GM23338 (cell line): ENCODE results near the gene SLC13A4. TPM values are rescaled to one million over a fixed set of nuclear protein-coding genes. Genes with fewer than 3 reads are reported as not detected.

Experiments
- ATAC-seq: fragments of 200-7000 bp; cut with Tn5 transposase; 3 replicates; pipeline ENCODE4 v1.9.1; 2020
- DNase-seq: peaks from one replicate; pipeline ENCODE4 v3.0.0-alpha.2; 2015; ENCODE audit warnings: low spot score
- H2AFZ ChIP-seq: fragments of 200-600 bp; sonication (generic); 2 replicates; pipeline ENCODE4 v1.8.0; 2016; ENCODE audit warnings: antibody characterized with exemption, mild to moderate bottlenecking, moderate library complexity
- H3F3A ChIP-seq: fragments of 200-600 bp; sonication (generic); replicated peaks from 2 replicates; pipeline ENCODE4 v1.8.0; 2017; ENCODE audit warnings: antibody characterized with exemption, mixed run types, low read depth
- H3K27ac ChIP-seq: fragments of 200-600 bp; sonication (generic); 2 replicates; pipeline ENCODE4 v1.6.1; 2016; ENCODE audit warnings: low read depth
- H3K27me3 ChIP-seq: fragments of 200-600 bp; sonication (generic); 2 replicates; pipeline ENCODE4 v1.8.0; 2016; ENCODE audit warnings: mild to moderate bottlenecking, mixed run types, moderate library complexity; ENCODE audit not compliant: insufficient read depth
- H3K36me3 ChIP-seq: fragments of 200-600 bp; sonication (generic); 2 replicates; pipeline ENCODE4 v1.8.0; 2016; ENCODE audit warnings: mild to moderate bottlenecking; ENCODE audit not compliant: insufficient read depth
- H3K4me1 ChIP-seq: fragments of 200-600 bp; sonication (generic); 2 replicates; pipeline ENCODE4 v1.8.0; 2016; ENCODE audit warnings: mild to moderate bottlenecking, moderate library complexity; ENCODE audit not compliant: insufficient read depth
- H3K4me2 ChIP-seq: fragments of 200-600 bp; sonication (generic); 2 replicates; pipeline ENCODE4 v1.7.1; 2017; ENCODE audit warnings: mixed run types
- H3K4me3 ChIP-seq: fragments of 200-600 bp; sonication (generic); 2 replicates; pipeline ENCODE4 v1.6.1; 2016; ENCODE audit warnings: mixed run types
- H3K79me2 ChIP-seq: fragments of 200-600 bp; sonication (generic); replicated peaks from 2 replicates; pipeline ENCODE4 v1.8.0; 2017; ENCODE audit warnings: mild to moderate bottlenecking; ENCODE audit not compliant: insufficient read depth
- H3K9me2 ChIP-seq: fragments of 200-600 bp; sonication (generic); 2 replicates; pipeline ENCODE4 v1.8.0; 2017; ENCODE audit not compliant: insufficient read depth
- H4K20me1 ChIP-seq: fragments of 200-600 bp; sonication (generic); replicated peaks from 2 replicates; pipeline ENCODE4 v1.8.0; 2017; ENCODE audit warnings: mild to moderate bottlenecking; ENCODE audit not compliant: insufficient read depth
- H3K27ac Mint-ChIP-seq: 2 replicates; pipeline ENCODE4 v1.8.0; 2020; ENCODE audit warnings: inconsistent platforms, mild to moderate bottlenecking, moderate library complexity, mixed read lengths
- H3K27me3 Mint-ChIP-seq: 3 replicates; pipeline ENCODE4 v1.8.0; 2022; ENCODE audit warnings: low read depth, mild to moderate bottlenecking, moderate library complexity, mixed read lengths, inconsistent platforms; ENCODE audit not compliant: insufficient read depth, poor library complexity
- H3K36me3 Mint-ChIP-seq: 3 replicates; pipeline ENCODE4 v1.8.0; 2021; ENCODE audit warnings: low read depth, mild to moderate bottlenecking, inconsistent platforms, moderate library complexity, mixed read lengths
- H3K4me1 Mint-ChIP-seq: 3 replicates; pipeline ENCODE4 v1.8.0; 2020; ENCODE audit warnings: mild to moderate bottlenecking, inconsistent platforms, mixed read lengths
- H3K4me3 Mint-ChIP-seq: 3 replicates; pipeline ENCODE4 v1.8.0; 2021; ENCODE audit warnings: moderate library complexity, mild to moderate bottlenecking, inconsistent platforms, mixed read lengths
- H3K9me3 Mint-ChIP-seq: 3 replicates; pipeline ENCODE4 v1.8.0; 2020; ENCODE audit warnings: moderate library complexity, mild to moderate bottlenecking, inconsistent platforms, mixed read lengths
- ETS1 ChIP-seq: IDR thresholded peaks from 2 replicates; pipeline ENCODE4 v1.6.1; 2016; ENCODE audit warnings: antibody characterized with exemption
- EZH2 ChIP-seq: fragments of 200-600 bp; sonication (generic); IDR thresholded peaks from one replicate; pipeline ENCODE4 v1.8.0; 2017; ENCODE audit warnings: antibody characterized with exemption, mild to moderate bottlenecking, low read depth; ENCODE audit not compliant: unreplicated experiment
- POLR2AphosphoS5 ChIP-seq: IDR thresholded peaks from 2 replicates; pipeline ENCODE4 v1.6.1; 2016; ENCODE audit warnings: antibody characterized with exemption, low read depth
- STAT1 ChIP-seq: IDR thresholded peaks from one replicate; pipeline ENCODE4 v1.6.1; 2016; ENCODE audit warnings: antibody characterized with exemption; ENCODE audit not compliant: unreplicated experiment
- ZNF114 ChIP-seq: fragments of 250-450 bp; sonication (Bioruptor Pico); IDR thresholded peaks from 2 replicates; pipeline ENCODE4 v1.5.0; 2020; ENCODE audit warnings: mild to moderate bottlenecking, moderate library complexity
- ZNF462 ChIP-seq: fragments of 250-450 bp; sonication (Bioruptor Pico); IDR thresholded peaks from 2 replicates; pipeline ENCODE4 v1.5.0; 2020; ENCODE audit warnings: mild to moderate bottlenecking, moderate library complexity
- polyA plus RNA-seq: library from polyadenylated mRNA; unstranded; fragments of >200 nt; fragmentation: Nextera tagmentation; extraction: Ambion mirVana; gene quantifications from 2 replicates; pipeline ENCODE4 v1.2.1, GENCODE V29; 2016
- total RNA-seq: library from RNA; depleted of rRNA; stranded (reverse); fragments of >200 nt; shearing (Covaris generic); gene quantifications from 2 replicates; pipeline ENCODE4 v1.2.3, GENCODE V29; 2014
- TF ChIP-seq, protein P1 (sequence below): IDR thresholded peaks from one replicate; pipeline ENCODE4 v1.6.1; 2018; ENCODE audit warnings: antibody characterized with exemption; ENCODE audit not compliant: unreplicated experiment

SLC13A4 gene
- total and polyA plus RNA-seq, 2 experiments from 2014 or later: 1.7 to 2.3 TPM

DNA sequence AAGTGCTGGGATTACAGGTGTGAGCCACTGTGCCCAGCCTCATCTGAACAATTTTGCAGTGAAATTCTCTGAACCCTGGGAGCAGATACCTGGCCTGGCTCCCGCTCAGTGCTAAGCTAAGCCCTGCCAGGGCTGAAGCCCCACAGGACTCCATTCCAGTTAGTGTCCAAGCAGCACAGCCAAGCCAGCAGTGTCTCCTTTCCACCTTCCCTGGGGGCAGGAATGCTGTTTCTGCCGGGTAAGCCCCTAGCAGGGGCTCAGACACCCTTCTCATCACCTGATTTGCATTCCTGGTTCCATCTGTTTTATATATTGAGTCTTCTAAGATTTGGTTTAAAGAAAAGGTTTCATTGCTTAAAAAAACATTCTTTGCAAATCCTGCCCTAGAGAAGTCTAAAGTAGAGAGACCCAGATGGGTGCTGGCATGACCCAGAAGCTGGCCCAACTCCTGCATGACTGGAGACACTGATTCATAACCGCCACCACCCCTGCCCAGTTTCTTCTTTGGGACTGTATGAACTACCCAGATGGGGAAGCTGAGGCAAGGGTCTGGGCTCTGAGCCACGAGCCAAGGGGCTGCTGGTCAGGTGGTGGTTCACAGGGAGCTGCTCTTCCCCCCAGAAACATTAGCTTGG lies 14.0 kb downstream of the SLC13A4 start:
- Histone ChIP-seq H3K27me3 (no peaks in the 10 kb centered on the region), H3K27ac (no peak overlapping the region), H3F3A (0 out of 2 replicates have a peak, but pooled peaks cover 6% of the 10 kb centered on the region), H3K9me2 (no peaks in the 10 kb centered on the region), H3K36me3 (no peaks in the 10 kb centered on the region), H3K4me3 (no peak overlapping the region), H4K20me1 (no peaks in the 10 kb centered on the region), H3K4me2 (no peak overlapping the region), H3K79me2 (no peaks in the 10 kb centered on the region), H2AFZ (no peak overlapping the region), H3K4me1 (peaks cover 13% of the 10 kb centered on the region)
- TF ChIP-seq EZH2 (no peak), POLR2AphosphoS5 (no peak), ETS1 (no peak), ZNF462 (CRISPR knock-in tag) (no peak), ZNF114 (CRISPR knock-in tag) (no peak), STAT1 (no peak)
- TF ChIP-seq, protein P1, sequence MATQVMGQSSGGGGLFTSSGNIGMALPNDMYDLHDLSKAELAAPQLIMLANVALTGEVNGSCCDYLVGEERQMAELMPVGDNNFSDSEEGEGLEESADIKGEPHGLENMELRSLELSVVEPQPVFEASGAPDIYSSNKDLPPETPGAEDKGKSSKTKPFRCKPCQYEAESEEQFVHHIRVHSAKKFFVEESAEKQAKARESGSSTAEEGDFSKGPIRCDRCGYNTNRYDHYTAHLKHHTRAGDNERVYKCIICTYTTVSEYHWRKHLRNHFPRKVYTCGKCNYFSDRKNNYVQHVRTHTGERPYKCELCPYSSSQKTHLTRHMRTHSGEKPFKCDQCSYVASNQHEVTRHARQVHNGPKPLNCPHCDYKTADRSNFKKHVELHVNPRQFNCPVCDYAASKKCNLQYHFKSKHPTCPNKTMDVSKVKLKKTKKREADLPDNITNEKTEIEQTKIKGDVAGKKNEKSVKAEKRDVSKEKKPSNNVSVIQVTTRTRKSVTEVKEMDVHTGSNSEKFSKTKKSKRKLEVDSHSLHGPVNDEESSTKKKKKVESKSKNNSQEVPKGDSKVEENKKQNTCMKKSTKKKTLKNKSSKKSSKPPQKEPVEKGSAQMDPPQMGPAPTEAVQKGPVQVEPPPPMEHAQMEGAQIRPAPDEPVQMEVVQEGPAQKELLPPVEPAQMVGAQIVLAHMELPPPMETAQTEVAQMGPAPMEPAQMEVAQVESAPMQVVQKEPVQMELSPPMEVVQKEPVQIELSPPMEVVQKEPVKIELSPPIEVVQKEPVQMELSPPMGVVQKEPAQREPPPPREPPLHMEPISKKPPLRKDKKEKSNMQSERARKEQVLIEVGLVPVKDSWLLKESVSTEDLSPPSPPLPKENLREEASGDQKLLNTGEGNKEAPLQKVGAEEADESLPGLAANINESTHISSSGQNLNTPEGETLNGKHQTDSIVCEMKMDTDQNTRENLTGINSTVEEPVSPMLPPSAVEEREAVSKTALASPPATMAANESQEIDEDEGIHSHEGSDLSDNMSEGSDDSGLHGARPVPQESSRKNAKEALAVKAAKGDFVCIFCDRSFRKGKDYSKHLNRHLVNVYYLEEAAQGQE: no peak
- Mint-ChIP-seq H3K4me1 (peaks cover 12% of the 10 kb centered on the region), H3K27me3 (peaks cover 3% of the 10 kb centered on the region), H3K4me3 (no peak overlapping the region), H3K27ac (no peak overlapping the region), H3K9me3 (no peaks in the 10 kb centered on the region), H3K36me3 (no peaks in the 10 kb centered on the region)
- ATAC-seq (no peak; the same call in 2 of the 3 replicates), DNase-seq (no peak)
